BE2C (cell line): ENCODE data around the gene SLC9B2.

Source experiments
- DNase-seq: peaks from one replicate; pipeline ENCODE4 v3.0.0-alpha.2; 2020
- H3K27me3 ChIP-seq: fragments of 250-450 bp; sonication (Bioruptor Pico); 2 replicates; pipeline ENCODE4 v1.5.1; 2020; ENCODE audit warnings: mild to moderate bottlenecking
- H3K36me3 ChIP-seq: fragments of 250-450 bp; sonication (Bioruptor Pico); 2 replicates; pipeline ENCODE4 v1.5.1; 2020; ENCODE audit warnings: mild to moderate bottlenecking
- H3K4me1 ChIP-seq: fragments of 250-450 bp; sonication (Bioruptor Pico); 2 replicates; pipeline ENCODE4 v1.5.1; 2020
- H3K4me3 ChIP-seq: 2 replicates; pipeline ENCODE4 v1.5.1; 2011; ENCODE audit warnings: low read depth, low read length
- H3K9me3 ChIP-seq: fragments of 250-450 bp; sonication (Bioruptor Pico); 2 replicates; pipeline ENCODE4 v1.5.1; 2020
- CTCF ChIP-seq: IDR thresholded peaks from 2 replicates; pipeline ENCODE4 v1.5.1; 2012; ENCODE audit warnings: mild to moderate bottlenecking, low read depth, low read length

SLC9B2 gene

GRCh38 chr4:103030791-103031190 lies 45.8 kb downstream of the SLC9B2 start:
- Histone ChIP-seq H3K36me3 (0 out of 2 replicates have a peak, but pooled peaks cover 3% of the 10 kb centered on the region), H3K9me3 (no peaks in the 10 kb centered on the region), H3K4me1 (no peaks in the 10 kb centered on the region), H3K4me3 (no peak overlapping the region), H3K27me3 (no peaks in the 10 kb centered on the region)
- DNase-seq, result no peak
- no peak for TF ChIP-seq CTCF

GRCh38 chr4:103029300-103029699 lies 47.3 kb downstream of the SLC9B2 start:
- DNase-seq, result no peak
- H3K4me3 ChIP-seq, result no peak overlapping the region
- H3K9me3 ChIP-seq, result no peaks in the 10 kb centered on the region
- H3K27me3 ChIP-seq, result no peaks in the 10 kb centered on the region
- TF ChIP-seq CTCF, result no peak
- no peaks in the 10 kb centered on the region for H3K36me3 ChIP-seq
- no peaks in the 10 kb centered on the region for H3K4me1 ChIP-seq

GRCh38 chr4:103026868-103027267 lies 49.7 kb downstream of the SLC9B2 start:
- no peak for TF ChIP-seq CTCF
- H3K36me3 ChIP-seq, result no peaks in the 10 kb centered on the region
- no peak for DNase-seq
- H3K4me3 ChIP-seq, result no peak overlapping the region
- no peaks in the 10 kb centered on the region for H3K9me3 ChIP-seq
- H3K4me1 ChIP-seq, result no peaks in the 10 kb centered on the region
- no peaks in the 10 kb centered on the region for H3K27me3 ChIP-seq

GRCh38 chr4:103024996-103025395 lies 51.6 kb downstream of the SLC9B2 start:
- no peak for TF ChIP-seq CTCF

GRCh38 chr4:103021120-103021519 lies 55.4 kb downstream of the SLC9B2 start:
- no peak for TF ChIP-seq CTCF
- no peaks in the 10 kb centered on the region for H3K9me3 ChIP-seq
- no peak overlapping the region for H3K4me3 ChIP-seq
- H3K27me3 ChIP-seq, result no peaks in the 10 kb centered on the region
- peaks cover 4% of the 10 kb centered on the region for H3K4me1 ChIP-seq
- DNase-seq, result no peak
- no peaks in the 10 kb centered on the region for H3K36me3 ChIP-seq

More at GRCh38 chr4:103024996-103025395, 51.6 kb downstream of the SLC9B2 start:
- Histone ChIP-seq H3K9me3 (no peaks in the 10 kb centered on the region), H3K4me3 (no peak overlapping the region), H3K36me3 (no peaks in the 10 kb centered on the region), H3K4me1 (no peaks in the 10 kb centered on the region), H3K27me3 (no peaks in the 10 kb centered on the region)
- DNase-seq, result no peak

- no peak for TF ChIP-seq CTCF
- no peaks in the 10 kb centered on the region for H3K27me3 ChIP-seq
- H3K9me3 ChIP-seq, result no peaks in the 10 kb centered on the region
- H3K4me3 ChIP-seq, result peak within 1 kb of the TSS; percentile 76
- peaks cover 4% of the 10 kb centered on the region for H3K4me1 ChIP-seq
- H3K36me3 ChIP-seq, result no peaks in the 10 kb centered on the region
- DNase-seq, result peak; percentile 91
These were observed 57.0 kb downstream of the SLC9B2 start, which contains the start of gene SLC9B1 for GRCh38 chr4:103019308-103020124. TSS of gene SLC9B1 (minus strand) at chr4:103019705. CDS start at chr4:102991711, 27,994 bp downstream.
